ENCODE results near the gene MYLIP. TPM values are rescaled to one million over a fixed set of nuclear protein-coding genes. Genes with fewer than 3 reads are reported as not detected.

Gene MYLIP
- total RNA-seq, 4 donors from 2014 or later = 25.9 to 53.0 (median 36.5) TPM

DNA sequence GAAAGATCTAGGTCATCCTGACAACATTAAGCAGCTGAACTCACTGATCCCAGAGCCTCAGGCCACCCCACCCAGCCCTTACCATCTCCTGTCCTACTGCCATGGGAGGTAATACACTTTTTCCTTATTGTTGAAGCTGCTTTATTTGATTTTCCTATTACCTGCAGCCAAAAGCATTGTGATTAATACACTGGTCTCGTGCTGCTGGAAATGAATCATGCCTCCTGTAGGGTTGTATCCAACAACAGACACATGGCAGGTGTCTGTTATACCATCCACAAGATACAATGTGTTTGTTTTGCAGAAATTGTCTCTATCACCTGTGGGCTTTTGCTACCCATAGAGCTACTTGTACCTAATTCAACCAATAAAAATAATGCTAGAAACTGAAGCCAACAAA is 34.2 kb downstream of the MYLIP start:
- Histone ChIP-seq H3K27me3 (no peaks in the 10 kb centered on the region), H3K36me3 (no peaks in the 10 kb centered on the region), H3K9me3 (no peaks in the 10 kb centered on the region), H3K4me3 (no peak overlapping the region), H3K4me1 (peaks cover 2% of the 10 kb centered on the region), H3K27ac (no peak overlapping the region)
- WGBS = 39% methylated on average over 1 of the region's 1 CpG
- TF ChIP-seq POLR2AphosphoS5 (IDR thresholded peaks at IDR 0.05) (no peak), POLR2A (IDR thresholded peaks at IDR 0.05) (no peak), EP300 (IDR thresholded peaks at IDR 0.05) (no peak)
- TF ChIP-seq, protein P1, sequence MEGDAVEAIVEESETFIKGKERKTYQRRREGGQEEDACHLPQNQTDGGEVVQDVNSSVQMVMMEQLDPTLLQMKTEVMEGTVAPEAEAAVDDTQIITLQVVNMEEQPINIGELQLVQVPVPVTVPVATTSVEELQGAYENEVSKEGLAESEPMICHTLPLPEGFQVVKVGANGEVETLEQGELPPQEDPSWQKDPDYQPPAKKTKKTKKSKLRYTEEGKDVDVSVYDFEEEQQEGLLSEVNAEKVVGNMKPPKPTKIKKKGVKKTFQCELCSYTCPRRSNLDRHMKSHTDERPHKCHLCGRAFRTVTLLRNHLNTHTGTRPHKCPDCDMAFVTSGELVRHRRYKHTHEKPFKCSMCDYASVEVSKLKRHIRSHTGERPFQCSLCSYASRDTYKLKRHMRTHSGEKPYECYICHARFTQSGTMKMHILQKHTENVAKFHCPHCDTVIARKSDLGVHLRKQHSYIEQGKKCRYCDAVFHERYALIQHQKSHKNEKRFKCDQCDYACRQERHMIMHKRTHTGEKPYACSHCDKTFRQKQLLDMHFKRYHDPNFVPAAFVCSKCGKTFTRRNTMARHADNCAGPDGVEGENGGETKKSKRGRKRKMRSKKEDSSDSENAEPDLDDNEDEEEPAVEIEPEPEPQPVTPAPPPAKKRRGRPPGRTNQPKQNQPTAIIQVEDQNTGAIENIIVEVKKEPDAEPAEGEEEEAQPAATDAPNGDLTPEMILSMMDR (IDR thresholded peaks at IDR 0.05) = no peak
- no peak for DNase-seq (ENCODE audit: low spot score in 2 of 2)

DNA sequence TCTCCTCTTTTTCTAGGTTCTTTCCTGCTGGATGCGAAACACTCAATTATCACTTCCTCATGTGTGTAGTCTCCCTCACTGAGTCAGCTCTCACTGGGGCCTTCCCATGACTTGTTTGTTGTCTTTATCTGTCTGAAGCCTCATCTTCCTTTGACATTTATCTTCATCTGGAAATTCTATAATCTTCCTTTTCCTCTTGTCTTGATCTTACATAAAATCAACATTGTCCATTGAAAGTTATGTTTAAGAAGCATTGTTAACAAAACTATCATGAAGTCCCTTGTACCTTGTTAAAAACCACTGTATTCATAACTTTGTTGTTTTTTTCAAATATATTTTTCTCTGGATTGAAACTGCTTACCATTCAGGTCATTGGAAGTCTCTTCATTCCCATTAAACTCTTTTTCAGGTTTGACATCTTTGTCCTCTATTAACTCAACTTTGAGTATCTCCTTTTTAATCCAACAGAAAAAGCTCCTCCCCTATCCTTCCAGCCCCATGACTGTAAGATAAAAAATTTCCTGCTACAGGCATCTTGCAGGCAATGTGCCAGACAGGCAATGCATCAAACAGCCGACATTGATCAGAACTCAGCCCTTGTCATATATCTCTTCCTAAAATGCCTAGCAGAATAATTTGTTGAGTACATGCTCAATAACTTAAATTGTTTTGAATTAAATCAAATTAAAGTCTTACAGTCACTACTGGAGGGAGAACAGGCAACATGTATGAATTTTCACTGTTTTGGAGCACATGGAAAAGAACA is 34.8 kb downstream of the MYLIP start:
- H3K36me3 ChIP-seq = no peaks in the 10 kb centered on the region
- TF ChIP-seq EP300 (IDR thresholded peaks at IDR 0.05) (no peak), POLR2AphosphoS5 (IDR thresholded peaks at IDR 0.05) (no peak), POLR2A (IDR thresholded peaks at IDR 0.05) (no peak)
- TF ChIP-seq, protein P1 (IDR thresholded peaks at IDR 0.05) = no peak
- no peak for DNase-seq (ENCODE audit: low spot score in 2 of 2)
- no peaks in the 10 kb centered on the region for H3K27me3 ChIP-seq
- no peak overlapping the region for H3K4me3 ChIP-seq
- H3K4me1 ChIP-seq = peaks cover 2% of the 10 kb centered on the region
- no peaks in the 10 kb centered on the region for H3K9me3 ChIP-seq
- WGBS = 78% methylated on average over 2 of the region's 2 CpGs
- H3K27ac ChIP-seq = no peak overlapping the region

DNA sequence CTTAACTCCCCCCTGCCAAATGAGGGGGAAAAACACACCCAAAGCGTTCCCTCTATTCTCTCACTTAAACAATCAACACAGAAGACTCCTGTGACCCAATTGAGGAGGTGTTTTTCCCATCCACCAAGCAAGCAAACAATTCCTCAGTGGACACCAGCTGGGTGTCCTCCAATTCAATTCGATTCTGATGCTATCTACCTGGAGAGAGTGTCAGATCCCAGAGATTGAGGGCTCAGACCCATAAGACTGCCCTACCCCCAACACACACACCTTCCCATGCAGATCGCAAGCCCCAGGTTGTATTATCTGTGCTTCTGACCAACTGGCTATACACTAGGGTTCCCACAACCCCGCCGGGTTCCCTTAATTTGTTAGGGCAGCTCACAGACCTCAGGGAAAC is 36.8 kb downstream of the MYLIP start:
- Histone ChIP-seq H3K4me1 (peaks cover 2% of the 10 kb centered on the region), H3K27me3 (no peaks in the 10 kb centered on the region), H3K27ac (no peak overlapping the region), H3K36me3 (no peaks in the 10 kb centered on the region), H3K4me3 (no peak overlapping the region), H3K9me3 (no peaks in the 10 kb centered on the region)
- TF ChIP-seq EP300 (IDR thresholded peaks at IDR 0.05) (no peak), POLR2AphosphoS5 (IDR thresholded peaks at IDR 0.05) (no peak), POLR2A (IDR thresholded peaks at IDR 0.05) (no peak)
- 98% methylated on average over 5 of the region's 5 CpGs for WGBS
- no peak for DNase-seq (ENCODE audit: low spot score in 2 of 2)

DNA sequence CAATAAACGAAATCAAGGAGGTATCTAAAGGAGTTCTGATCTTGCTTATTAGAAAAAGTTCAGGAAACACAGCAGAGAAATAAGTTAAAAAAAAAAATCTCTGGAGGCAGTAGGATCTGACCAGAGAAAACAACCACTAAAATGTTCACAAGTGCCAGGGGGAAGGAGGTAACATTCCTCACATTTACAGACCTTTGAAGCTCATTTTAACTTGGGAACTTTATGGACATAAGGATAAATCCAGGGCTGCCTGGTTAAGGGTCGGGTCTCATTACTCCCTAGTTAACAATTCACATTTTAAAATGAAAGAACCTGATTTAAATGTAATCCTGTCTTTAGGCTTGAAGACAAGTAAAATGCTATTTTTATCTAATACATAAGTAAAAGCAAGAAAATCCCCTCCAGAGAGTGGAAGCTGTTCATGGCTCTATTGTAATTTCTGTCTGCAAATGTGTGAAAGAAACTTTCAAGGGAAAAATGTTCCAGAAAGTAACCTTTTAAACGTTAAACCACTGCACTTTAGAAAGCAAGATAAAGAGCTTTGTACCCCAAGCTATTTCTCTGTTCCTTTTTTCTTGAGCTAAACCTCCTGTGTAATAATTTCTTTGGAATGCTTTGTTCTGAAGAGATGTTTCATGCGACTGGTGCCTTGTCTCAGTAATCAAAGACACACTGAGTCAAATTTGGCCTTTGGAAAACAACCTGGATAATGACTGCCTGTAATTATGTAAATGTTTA is 38.2 kb downstream of the MYLIP start:
- H3K9me3 ChIP-seq = no peaks in the 10 kb centered on the region
- DNase-seq (ENCODE audit: low spot score in 2 of 2) = no peak
- H3K27ac ChIP-seq = no peak overlapping the region
- 58% methylated on average over 4 of the region's 4 CpGs for WGBS
- no peak for TF ChIP-seq EP300 (IDR thresholded peaks at IDR 0.05)
- no peaks in the 10 kb centered on the region for H3K36me3 ChIP-seq
- peaks cover 2% of the 10 kb centered on the region for H3K4me1 ChIP-seq
- no peaks in the 10 kb centered on the region for H3K27me3 ChIP-seq
- no peak overlapping the region for H3K4me3 ChIP-seq

DNA sequence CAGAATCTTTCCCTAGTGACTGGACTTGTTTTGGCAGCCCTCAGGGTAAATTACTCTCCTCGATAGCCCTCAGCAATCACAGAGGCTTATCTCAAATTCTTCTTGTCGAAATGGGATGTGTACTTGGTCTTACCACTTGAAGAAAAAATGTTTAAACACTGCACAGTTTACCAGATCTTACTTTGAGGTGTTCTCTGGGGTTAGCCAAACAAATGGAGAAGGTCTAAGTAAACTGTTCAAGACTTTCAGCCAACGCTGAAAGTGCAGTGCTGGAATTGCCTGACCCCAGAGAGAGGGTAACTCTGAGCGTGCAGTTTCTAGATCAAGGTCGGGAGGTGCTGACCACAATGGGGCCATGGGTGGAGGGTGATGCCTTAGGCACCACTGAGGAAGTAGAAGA is 39.2 kb downstream of the MYLIP start:
- H3K4me3 ChIP-seq = no peak overlapping the region
- no peaks in the 10 kb centered on the region for H3K4me1 ChIP-seq
- no peaks in the 10 kb centered on the region for H3K27me3 ChIP-seq
- no peaks in the 10 kb centered on the region for H3K9me3 ChIP-seq
- TF ChIP-seq POLR2A (IDR thresholded peaks at IDR 0.05) (no peak), EP300 (IDR thresholded peaks at IDR 0.05) (no peak), POLR2AphosphoS5 (IDR thresholded peaks at IDR 0.05) (no peak)
- TF ChIP-seq, protein P1 (IDR thresholded peaks at IDR 0.05) = no peak
- 78% methylated on average over 5 of the region's 5 CpGs for WGBS
- DNase-seq (ENCODE audit: low spot score in 2 of 2) = no peak
- no peak overlapping the region for H3K27ac ChIP-seq
- H3K36me3 ChIP-seq = no peaks in the 10 kb centered on the region

DNA sequence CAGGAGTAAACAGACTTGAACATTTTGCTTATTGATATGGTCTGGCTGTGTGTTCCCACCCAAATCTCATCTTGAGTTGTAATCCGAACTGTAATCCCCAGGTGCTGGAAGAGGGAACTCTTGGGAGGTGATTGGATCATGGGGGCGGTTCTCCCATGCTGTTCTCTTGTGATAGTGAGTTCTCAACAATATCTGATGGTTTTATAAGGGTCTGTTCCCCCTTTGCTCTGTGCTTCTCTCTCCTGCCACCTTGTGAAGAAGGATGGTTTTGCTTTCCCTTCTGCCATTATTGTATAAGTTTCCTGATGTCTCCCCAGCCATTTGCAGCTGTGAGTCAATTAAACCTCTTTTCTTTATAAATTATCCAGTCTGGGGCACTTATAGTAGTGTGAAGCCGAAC is 40.0 kb downstream of the MYLIP start:
- H3K4me1 ChIP-seq = no peaks in the 10 kb centered on the region
- no peaks in the 10 kb centered on the region for H3K27me3 ChIP-seq
- H3K27ac ChIP-seq = no peak overlapping the region
- TF ChIP-seq EP300 (IDR thresholded peaks at IDR 0.05) (no peak), POLR2A (IDR thresholded peaks at IDR 0.05) (no peak), POLR2AphosphoS5 (IDR thresholded peaks at IDR 0.05) (no peak)
- TF ChIP-seq, protein P1 (IDR thresholded peaks at IDR 0.05) = peak in 1 of 2 donors; percentile 16
- no peak overlapping the region for H3K4me3 ChIP-seq
- 71% methylated on average over 3 of the region's 3 CpGs for WGBS
- no peak for DNase-seq (ENCODE audit: low spot score in 2 of 2)
- no peaks in the 10 kb centered on the region for H3K9me3 ChIP-seq
- no peaks in the 10 kb centered on the region for H3K36me3 ChIP-seq
